Effector memory CD4-positive, alpha-beta T cell (primary cell): Measurements from ENCODE around the gene NDFIP2.

Experiments
- DNase-seq, 3 donors: peaks; one replicate each; pipeline ENCODE4 v3.0.0-alpha.2; 2020
- H3K27ac ChIP-seq: 2 replicates; pipeline ENCODE4 v1.7.0; 2013; ENCODE audit warnings: mild to moderate bottlenecking, low read length, moderate library complexity; ENCODE audit not compliant: insufficient read depth, poor library complexity, severe bottlenecking
- H3K27me3 ChIP-seq: replicated peaks from 2 replicates; pipeline ENCODE4 v1.7.0; 2013; ENCODE audit warnings: mild to moderate bottlenecking, low read length; ENCODE audit not compliant: insufficient read depth, control insufficient read depth, poor library complexity, severe bottlenecking
- H3K36me3 ChIP-seq: 2 replicates; pipeline ENCODE4 v1.7.0; 2013; ENCODE audit warnings: mild to moderate bottlenecking, low read length, moderate library complexity; ENCODE audit not compliant: control insufficient read depth, insufficient read depth
- H3K4me1 ChIP-seq: 2 replicates; pipeline ENCODE4 v1.7.0; 2013; ENCODE audit warnings: low read length, mild to moderate bottlenecking; ENCODE audit not compliant: control insufficient read depth, insufficient read depth, poor library complexity, severe bottlenecking
- H3K4me3 ChIP-seq: 2 replicates; pipeline ENCODE4 v1.7.0; 2013; ENCODE audit warnings: low read length, low read depth, mild to moderate bottlenecking; ENCODE audit not compliant: insufficient read depth, poor library complexity, severe bottlenecking
- H3K9me3 ChIP-seq: 2 replicates; pipeline ENCODE4 v1.7.0; 2013; ENCODE audit warnings: mild to moderate bottlenecking, low read length, moderate library complexity; ENCODE audit not compliant: control insufficient read depth

NDFIP2 gene

GRCh38 chr13:79491715-79492114 is 10.8 kb downstream of the NDFIP2 start:
- H3K4me1 ChIP-seq, result no peaks in the 10 kb centered on the region
- H3K4me3 ChIP-seq, result no peak overlapping the region
- no peak for DNase-seq
- H3K9me3 ChIP-seq, result no peaks in the 10 kb centered on the region
- no peaks in the 10 kb centered on the region for H3K36me3 ChIP-seq
- H3K27ac ChIP-seq, result no peak overlapping the region
- no peaks in the 10 kb centered on the region for H3K27me3 ChIP-seq

- no peak overlapping the region for H3K27ac ChIP-seq
- no peak for DNase-seq
- H3K9me3 ChIP-seq, result no peaks in the 10 kb centered on the region
Measured at GRCh38 chr13:79492313-79492798, 11.4 kb downstream of the NDFIP2 start.

GRCh38 chr13:79492918-79493594 is 12.1 kb downstream of the NDFIP2 start:
- DNase-seq, result no peak
- Histone ChIP-seq H3K27ac (no peak overlapping the region), H3K36me3 (no peaks in the 10 kb centered on the region), H3K9me3 (no peaks in the 10 kb centered on the region), H3K4me1 (no peaks in the 10 kb centered on the region), H3K4me3 (no peak overlapping the region), H3K27me3 (no peaks in the 10 kb centered on the region)

More at GRCh38 chr13:79492313-79492798, 11.4 kb downstream of the NDFIP2 start:
- no peak overlapping the region for H3K4me3 ChIP-seq
- H3K27me3 ChIP-seq, result no peaks in the 10 kb centered on the region
- H3K36me3 ChIP-seq, result no peaks in the 10 kb centered on the region
- H3K4me1 ChIP-seq, result no peaks in the 10 kb centered on the region

- Histone ChIP-seq H3K4me1 (no peaks in the 10 kb centered on the region), H3K4me3 (no peak overlapping the region), H3K27ac (no peak overlapping the region), H3K27me3 (no peaks in the 10 kb centered on the region), H3K36me3 (no peaks in the 10 kb centered on the region), H3K9me3 (no peaks in the 10 kb centered on the region)
- DNase-seq, result no peak
Measured at GRCh38 chr13:79496188-79496587, 15.2 kb downstream of the NDFIP2 start.

GRCh38 chr13:79497064-79497463 is 16.1 kb downstream of the NDFIP2 start:
- Histone ChIP-seq H3K9me3 (no peaks in the 10 kb centered on the region), H3K27me3 (no peaks in the 10 kb centered on the region), H3K4me3 (no peak overlapping the region), H3K27ac (no peak overlapping the region), H3K36me3 (no peaks in the 10 kb centered on the region), H3K4me1 (no peaks in the 10 kb centered on the region)
- no peak for DNase-seq

GRCh38 chr13:79497852-79498251 is 16.9 kb downstream of the NDFIP2 start:
- DNase-seq, result no peak
- Histone ChIP-seq H3K4me1 (no peaks in the 10 kb centered on the region), H3K27me3 (no peaks in the 10 kb centered on the region), H3K4me3 (no peak overlapping the region), H3K27ac (no peak overlapping the region), H3K9me3 (no peaks in the 10 kb centered on the region), H3K36me3 (no peaks in the 10 kb centered on the region)

GRCh38 chr13:79500829-79501228 is 19.9 kb downstream of the NDFIP2 start:
- no peak overlapping the region for H3K4me3 ChIP-seq
- DNase-seq, result no peak
- H3K4me1 ChIP-seq, result no peaks in the 10 kb centered on the region
- H3K27ac ChIP-seq, result no peak overlapping the region
- no peaks in the 10 kb centered on the region for H3K9me3 ChIP-seq
- H3K36me3 ChIP-seq, result no peaks in the 10 kb centered on the region
- no peaks in the 10 kb centered on the region for H3K27me3 ChIP-seq

GRCh38 chr13:79501538-79502232 is 20.7 kb downstream of the NDFIP2 start:
- Histone ChIP-seq H3K36me3 (no peaks in the 10 kb centered on the region), H3K27ac (no peak overlapping the region), H3K4me3 (no peak overlapping the region), H3K4me1 (no peaks in the 10 kb centered on the region), H3K9me3 (no peaks in the 10 kb centered on the region), H3K27me3 (no peaks in the 10 kb centered on the region)
- no peak for DNase-seq

GRCh38 chr13:79502859-79503468 is 22.0 kb downstream of the NDFIP2 start:
- H3K27ac ChIP-seq, result no peak overlapping the region
- H3K4me1 ChIP-seq, result no peaks in the 10 kb centered on the region
- no peak for DNase-seq
- H3K36me3 ChIP-seq, result no peaks in the 10 kb centered on the region
- no peaks in the 10 kb centered on the region for H3K9me3 ChIP-seq
- no peaks in the 10 kb centered on the region for H3K27me3 ChIP-seq
- no peak overlapping the region for H3K4me3 ChIP-seq

GRCh38 chr13:79503473-79504017 is 22.6 kb downstream of the NDFIP2 start:
- no peaks in the 10 kb centered on the region for H3K4me1 ChIP-seq
- DNase-seq, result no peak
- no peak overlapping the region for H3K4me3 ChIP-seq
- H3K27ac ChIP-seq, result no peak overlapping the region
- no peaks in the 10 kb centered on the region for H3K36me3 ChIP-seq
- no peaks in the 10 kb centered on the region for H3K27me3 ChIP-seq
- H3K9me3 ChIP-seq, result no peaks in the 10 kb centered on the region
